GM12874 (cell line): ENCODE results near the gene HIRA.

Source experiments
- CTCF ChIP-seq: IDR thresholded peaks from 2 replicates; pipeline ENCODE4 v1.5.1; 2011; ENCODE audit warnings: low read depth, mild to moderate bottlenecking, control low read depth, low read length, moderate library complexity; ENCODE audit not compliant: insufficient read depth

HIRA gene

GRCh38 chr22:19354201-19354600 lies 77.3 kb downstream of the HIRA start:
- no peak for TF ChIP-seq CTCF

- TF ChIP-seq CTCF, result no peak
Measured at GRCh38 chr22:19353363-19354131, 78.0 kb downstream of the HIRA start.

- TF ChIP-seq CTCF, result no peak
Measured at GRCh38 chr22:19352766-19353165, 78.8 kb downstream of the HIRA start.

GRCh38 chr22:19352217-19352616 lies 79.3 kb downstream of the HIRA start:
- TF ChIP-seq CTCF, result no peak

- TF ChIP-seq CTCF, result no peak
Measured at GRCh38 chr22:19351604-19352003, 79.9 kb downstream of the HIRA start.

GRCh38 chr22:19350947-19351346 lies 80.6 kb downstream of the HIRA start:
- no peak for TF ChIP-seq CTCF

GRCh38 chr22:19350476-19350859 lies 81.1 kb downstream of the HIRA start:
- TF ChIP-seq CTCF, result no peak
